H1 (cell line): ENCODE data around the gene MAGI2. TPM values are rescaled to one million over a fixed set of nuclear protein-coding genes. Genes with fewer than 3 reads are reported as not detected.

Experiments used
- ATF3 ChIP-seq: IDR thresholded peaks from 2 replicates; pipeline ENCODE4 v1.6.1; 2011; ENCODE audit warnings: low read depth, mild to moderate bottlenecking, low read length; ENCODE audit not compliant: insufficient read depth
- HDAC6 ChIP-seq: IDR thresholded peaks from one replicate; pipeline ENCODE4 v1.7.1; 2012; ENCODE audit warnings: low read depth, mild to moderate bottlenecking, inconsistent platforms, low read length, moderate library complexity
- MAFK ChIP-seq: IDR thresholded peaks from 2 replicates; pipeline ENCODE4 v1.6.1; 2012; ENCODE audit warnings: low read depth, mild to moderate bottlenecking, improper control_type of control experiment, low read length
- MAX ChIP-seq: IDR thresholded peaks from 2 replicates; pipeline ENCODE4 v1.6.1; 2012; ENCODE audit warnings: inconsistent platforms
- RXRA ChIP-seq: IDR thresholded peaks from 2 replicates; pipeline ENCODE4 v1.6.1; 2011; ENCODE audit warnings: low read depth, mild to moderate bottlenecking, low read length, moderate library complexity; ENCODE audit not compliant: insufficient read depth
- polyA plus RNA-seq, 7 experiments: library from polyadenylated mRNA; depleted of rRNA in 3 of 7; stranded (reverse) in 5 of 7; unstranded in 2 of 7; fragments of >200 nt in 5 of 7; fragments of 200-250 nt in 2 of 7; gene quantifications; 1 replicate in 5 of 7; 2 replicates in 1 of 7; 4 replicates in 1 of 7; pipeline versions ENCODE4 v1.2.1 to v1.2.3, GENCODE V29; 2011 to 2013; ENCODE audit warnings: missing spikeins in 2 of 7, mixed read lengths in 2 of 7
- total RNA-seq: library from RNA; stranded (reverse); fragmentation: NEBNext Ultra II Directional; extraction: Animal tissue kit (Norgen Biotek cat#: 25700); gene quantifications from 2 replicates; pipeline ENCODE4 v1.2.1, GENCODE V29; 2021

MAGI2 gene
- total and polyA plus RNA-seq, 2 of the 8 experiments (the other 6 are each of a cell fraction or from before 2014, with no cell fraction given) = 6.0 to 27.3 TPM

- TF ChIP-seq RXRA (no peak), HDAC6 (no peak), MAFK (no peak), ATF3 (no peak), MAX (no peak)
Measured at GRCh38 chr7:78720066-78720465, 733.4 kb downstream of the MAGI2 start (continued).
